T-helper 1 cell treated with Interleukin-12 subunit alpha and Interleukin-12 subunit beta and Interleukin-4 antibody, amounts not matched to agents 30 μg/mL and 1 μg/mL, for 36 hours (primary cell): ENCODE results near the gene PARVB.

ENCODE experiments used
- H3K27ac Mint-ChIP-seq: one replicate; pipeline ENCODE4 v1.8.0; 2021; ENCODE audit warnings: mild to moderate bottlenecking, mixed read lengths
- H3K27me3 Mint-ChIP-seq: one replicate; pipeline ENCODE4 v1.8.0; 2021; ENCODE audit warnings: low read depth, mixed read lengths
- H3K36me3 Mint-ChIP-seq: one replicate; pipeline ENCODE4 v1.8.0; 2021; ENCODE audit warnings: low read depth, mixed read lengths
- H3K4me1 Mint-ChIP-seq: one replicate; pipeline ENCODE4 v1.8.0; 2021; ENCODE audit warnings: low read depth, mixed read lengths
- H3K4me3 Mint-ChIP-seq: one replicate; pipeline ENCODE4 v1.8.0; 2021; ENCODE audit warnings: mild to moderate bottlenecking, moderate library complexity, mixed read lengths
- H3K9me3 Mint-ChIP-seq: one replicate; pipeline ENCODE4 v1.8.0; 2021; ENCODE audit warnings: mixed read lengths

Gene PARVB

DNA sequence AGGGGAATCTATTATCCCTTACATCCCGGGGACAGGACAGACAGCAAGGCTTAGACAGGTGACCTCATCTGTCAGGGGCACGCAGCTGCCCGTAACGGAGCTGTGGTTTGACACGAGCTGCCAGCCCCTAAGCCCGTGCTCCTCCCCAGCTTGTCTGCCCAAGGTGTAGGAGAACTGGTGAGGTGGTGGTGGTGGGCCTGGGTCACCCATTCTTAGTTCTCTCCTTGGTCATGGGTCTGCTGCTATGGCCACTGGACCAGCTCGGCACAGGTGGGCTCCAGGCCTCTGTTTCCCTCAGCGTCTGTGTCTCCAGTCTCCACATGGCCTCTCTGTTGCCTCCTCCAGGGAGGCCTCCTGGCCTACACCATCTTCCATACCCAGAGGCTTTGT, 162.0 kb downstream of the PARVB start:
- H3K36me3 Mint-ChIP-seq, result peaks cover 17% of the 10 kb centered on the region

DNA sequence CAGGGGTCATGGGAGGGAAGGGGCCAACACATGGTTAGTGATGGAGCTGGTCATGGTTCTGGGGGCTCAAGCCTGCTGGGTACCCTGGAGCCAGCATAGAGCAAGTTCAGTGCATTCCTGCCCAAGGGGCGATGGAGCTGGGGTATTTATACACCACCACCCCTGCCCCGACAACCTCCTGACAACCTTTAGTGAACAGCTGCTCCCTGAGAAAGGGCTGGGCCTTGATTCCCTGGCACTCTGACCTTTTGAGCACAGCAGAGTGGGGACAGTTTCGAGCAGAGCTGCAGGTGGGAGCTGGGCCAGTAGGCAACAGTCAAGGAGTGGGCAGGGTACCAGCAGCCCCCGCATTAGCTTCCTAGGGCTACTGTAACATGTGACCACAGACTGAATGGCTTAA, 162.6 kb downstream of the PARVB start:
- Mint-ChIP-seq H3K27ac (no peak overlapping the region), H3K4me1 (peaks cover 21% of the 10 kb centered on the region), H3K4me3 (no peak overlapping the region), H3K27me3 (no peaks in the 10 kb centered on the region), H3K9me3 (no peaks in the 10 kb centered on the region), H3K36me3 (peaks cover 20% of the 10 kb centered on the region)

More for the DNA sequence above, 162.0 kb downstream of the PARVB start:
- no peaks in the 10 kb centered on the region for H3K9me3 Mint-ChIP-seq
- no peaks in the 10 kb centered on the region for H3K27me3 Mint-ChIP-seq
- no peak overlapping the region for H3K27ac Mint-ChIP-seq
- no peak overlapping the region for H3K4me3 Mint-ChIP-seq
- peaks cover 16% of the 10 kb centered on the region for H3K4me1 Mint-ChIP-seq

DNA sequence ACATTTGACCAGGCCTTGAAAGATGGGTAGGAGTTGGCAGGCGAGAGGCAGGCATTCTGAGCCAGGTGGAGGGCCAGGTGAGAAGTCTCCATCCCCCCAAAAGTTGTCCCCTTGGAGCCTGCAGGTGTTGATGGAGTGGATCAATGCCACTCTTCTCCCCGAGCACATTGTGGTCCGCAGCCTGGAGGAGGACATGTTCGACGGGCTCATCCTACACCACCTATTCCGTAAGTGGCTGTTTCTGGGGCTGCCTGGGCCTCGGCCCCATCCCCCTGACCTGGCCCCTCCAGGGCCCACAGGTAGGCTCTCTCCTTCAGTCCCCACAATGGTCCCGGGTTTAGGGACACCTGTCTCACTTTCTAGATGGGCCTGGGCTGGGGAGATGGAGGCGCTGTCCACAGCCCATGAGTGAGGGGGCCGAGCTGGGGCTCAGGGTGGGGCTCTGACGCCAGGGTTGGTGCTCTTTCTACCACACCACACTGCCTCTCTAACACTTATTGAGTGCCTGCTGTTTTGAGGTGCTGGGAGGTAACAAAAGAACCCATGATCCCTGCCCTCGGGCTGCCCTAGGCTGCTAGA, 163.6 kb downstream of the PARVB start:
- Mint-ChIP-seq H3K4me3 (no peak overlapping the region), H3K9me3 (no peaks in the 10 kb centered on the region), H3K4me1 (peaks cover 19% of the 10 kb centered on the region), H3K36me3 (peaks cover 16% of the 10 kb centered on the region), H3K27ac (no peak overlapping the region), H3K27me3 (no peaks in the 10 kb centered on the region)

DNA sequence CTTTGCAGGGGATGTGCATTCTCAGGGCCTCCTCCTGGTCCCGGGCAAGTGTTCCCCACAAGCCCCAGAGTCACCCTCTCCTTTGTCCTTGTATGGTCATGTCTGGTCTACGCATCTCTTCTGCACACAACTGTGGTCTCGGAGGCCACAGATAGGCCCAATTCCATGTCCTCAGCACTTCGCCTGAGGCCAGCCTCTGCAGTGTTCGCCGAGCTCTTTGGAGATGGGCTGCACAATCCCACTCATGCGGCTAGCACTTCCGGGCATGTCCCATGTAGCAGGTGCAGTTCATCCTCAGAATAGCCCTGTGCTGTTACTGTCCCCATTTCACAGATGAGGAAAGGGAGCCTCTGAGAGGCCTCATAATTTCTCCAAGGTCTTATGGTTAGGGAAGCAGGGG, 164.2 kb downstream of the PARVB start:
- peaks cover 22% of the 10 kb centered on the region for H3K36me3 Mint-ChIP-seq
- peaks cover 21% of the 10 kb centered on the region for H3K4me1 Mint-ChIP-seq
- H3K4me3 Mint-ChIP-seq, result no peak overlapping the region
- H3K27me3 Mint-ChIP-seq, result no peaks in the 10 kb centered on the region
- no peak overlapping the region for H3K27ac Mint-ChIP-seq
- no peaks in the 10 kb centered on the region for H3K9me3 Mint-ChIP-seq

DNA sequence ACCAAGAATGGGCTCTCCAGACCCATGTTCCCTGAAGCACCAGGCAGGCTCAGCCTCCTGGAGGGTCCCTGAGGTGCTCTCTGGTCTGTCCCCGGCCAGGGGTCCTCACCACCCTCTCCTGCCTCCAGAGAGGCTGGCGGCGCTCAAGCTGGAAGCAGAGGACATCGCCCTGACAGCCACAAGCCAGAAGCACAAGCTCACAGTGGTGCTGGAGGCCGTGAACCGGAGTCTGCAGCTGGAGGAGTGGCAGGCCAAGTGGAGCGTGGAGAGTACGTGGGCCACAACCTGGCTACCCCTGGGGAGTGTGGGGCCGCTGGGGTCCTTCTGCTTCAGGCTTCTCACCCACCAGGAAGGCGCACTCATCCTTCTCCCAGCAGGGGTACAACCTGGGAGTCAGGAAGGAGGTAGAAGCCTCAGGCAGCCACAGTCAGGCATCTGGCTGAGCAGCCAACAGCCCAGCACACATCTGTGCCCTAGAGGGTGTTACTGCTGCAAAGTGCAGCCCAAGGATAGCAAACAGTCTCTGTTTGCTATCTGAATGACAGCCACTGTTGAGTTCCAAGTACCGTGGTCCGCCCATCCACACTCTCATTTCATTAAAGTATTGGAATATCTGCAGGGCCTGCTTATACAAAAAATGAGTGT, 165.0 kb downstream of the PARVB start:
- Mint-ChIP-seq H3K27ac (no peak overlapping the region), H3K27me3 (no peaks in the 10 kb centered on the region), H3K9me3 (no peaks in the 10 kb centered on the region), H3K36me3 (peaks cover 25% of the 10 kb centered on the region), H3K4me3 (no peak overlapping the region), H3K4me1 (peaks cover 25% of the 10 kb centered on the region)

DNA sequence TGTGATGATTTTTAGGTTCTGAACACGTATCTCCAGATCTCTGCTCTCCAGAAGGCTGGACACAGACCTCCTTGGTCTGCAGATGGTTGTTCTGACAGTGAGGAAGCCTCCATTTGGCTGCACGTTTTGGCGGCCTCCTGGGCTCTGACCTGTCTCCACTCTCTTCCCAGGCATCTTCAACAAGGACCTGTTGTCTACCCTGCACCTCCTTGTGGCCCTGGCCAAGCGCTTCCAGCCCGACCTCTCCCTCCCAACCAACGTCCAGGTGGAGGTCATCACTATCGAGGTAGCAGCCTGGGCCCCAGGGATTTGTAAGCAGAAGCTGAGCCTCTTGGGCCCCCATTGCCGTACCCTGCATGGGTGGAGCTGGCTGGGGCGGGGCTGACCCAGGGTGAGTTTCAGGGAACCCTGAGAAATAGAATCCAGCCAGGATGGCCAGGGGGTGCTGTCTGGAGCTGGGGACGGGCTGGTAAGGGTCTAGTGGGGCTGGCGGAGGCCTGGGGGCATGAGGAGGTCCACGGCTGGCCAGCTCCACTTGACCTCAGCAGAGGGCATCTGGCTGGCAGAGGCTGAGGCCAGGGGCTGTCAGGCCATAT, 166.4 kb downstream of the PARVB start:
- Mint-ChIP-seq H3K9me3 (no peaks in the 10 kb centered on the region), H3K36me3 (peaks cover 32% of the 10 kb centered on the region), H3K4me1 (peaks cover 25% of the 10 kb centered on the region), H3K27ac (no peak overlapping the region), H3K4me3 (no peak overlapping the region), H3K27me3 (no peaks in the 10 kb centered on the region)

DNA sequence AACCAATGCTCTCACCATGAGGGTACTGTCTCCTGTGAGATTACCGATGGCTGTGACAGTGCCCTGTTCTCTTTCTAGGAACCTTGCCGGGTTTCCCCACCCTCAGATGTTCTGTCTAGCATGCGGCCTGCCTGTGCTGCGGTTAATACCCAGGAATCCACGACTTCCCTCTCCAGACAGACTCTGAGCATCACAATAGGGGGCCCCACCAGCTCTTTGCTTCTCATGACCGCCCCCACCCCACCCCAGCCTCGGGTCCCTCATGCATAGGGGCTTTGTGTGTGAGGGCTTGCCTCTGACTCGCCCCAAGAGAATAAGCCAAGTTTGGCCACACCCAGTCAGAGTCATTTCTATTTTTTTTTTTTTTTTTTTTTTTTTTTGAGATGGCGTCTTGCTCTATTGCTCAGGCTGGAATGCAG, 166.9 kb downstream of the PARVB start:
- Mint-ChIP-seq H3K27me3 (no peaks in the 10 kb centered on the region), H3K27ac (peak overlapping the region; percentile 63), H3K4me3 (no peak overlapping the region), H3K36me3 (peaks cover 32% of the 10 kb centered on the region), H3K4me1 (peaks cover 25% of the 10 kb centered on the region), H3K9me3 (no peaks in the 10 kb centered on the region)

DNA sequence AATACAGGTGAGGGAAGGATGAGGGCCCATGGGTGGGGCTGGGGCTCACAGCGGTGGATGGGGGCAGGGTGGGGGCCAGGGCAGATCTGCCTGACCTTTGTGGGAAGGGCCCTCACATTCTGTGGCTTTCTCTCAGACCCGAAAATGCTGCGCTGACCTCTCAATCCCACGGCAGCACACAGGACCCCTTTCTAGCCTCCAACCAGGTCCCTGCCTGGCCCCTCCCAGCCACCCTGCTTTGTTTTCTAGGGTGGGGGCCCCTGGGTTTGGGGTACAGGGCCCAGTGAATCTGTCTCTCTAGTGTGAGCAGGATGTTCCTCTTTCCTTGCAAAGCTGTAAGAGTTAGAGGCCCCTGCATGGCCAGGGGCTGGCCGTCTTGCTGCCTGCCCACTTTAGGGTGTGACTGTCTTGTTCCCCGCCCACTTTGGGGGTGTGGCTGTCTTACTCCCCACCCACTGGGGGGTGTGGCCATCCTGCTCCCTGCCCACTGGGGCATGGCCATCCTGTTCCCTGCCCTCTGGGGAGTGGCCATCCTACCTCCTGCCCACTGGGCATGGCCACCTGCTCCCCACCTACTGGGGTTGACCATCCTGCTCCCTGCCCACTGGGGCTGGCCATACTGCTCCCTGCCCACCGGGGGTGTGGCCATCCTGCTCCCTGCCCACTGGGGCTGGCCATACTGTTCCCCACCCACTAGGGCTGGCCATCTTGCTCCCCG, 168.2 kb downstream of the PARVB start:
- Mint-ChIP-seq H3K27me3 (no peaks in the 10 kb centered on the region), H3K4me1 (peaks cover 24% of the 10 kb centered on the region), H3K4me3 (no peak overlapping the region), H3K9me3 (no peaks in the 10 kb centered on the region), H3K27ac (no peak overlapping the region), H3K36me3 (peaks cover 27% of the 10 kb centered on the region)

DNA sequence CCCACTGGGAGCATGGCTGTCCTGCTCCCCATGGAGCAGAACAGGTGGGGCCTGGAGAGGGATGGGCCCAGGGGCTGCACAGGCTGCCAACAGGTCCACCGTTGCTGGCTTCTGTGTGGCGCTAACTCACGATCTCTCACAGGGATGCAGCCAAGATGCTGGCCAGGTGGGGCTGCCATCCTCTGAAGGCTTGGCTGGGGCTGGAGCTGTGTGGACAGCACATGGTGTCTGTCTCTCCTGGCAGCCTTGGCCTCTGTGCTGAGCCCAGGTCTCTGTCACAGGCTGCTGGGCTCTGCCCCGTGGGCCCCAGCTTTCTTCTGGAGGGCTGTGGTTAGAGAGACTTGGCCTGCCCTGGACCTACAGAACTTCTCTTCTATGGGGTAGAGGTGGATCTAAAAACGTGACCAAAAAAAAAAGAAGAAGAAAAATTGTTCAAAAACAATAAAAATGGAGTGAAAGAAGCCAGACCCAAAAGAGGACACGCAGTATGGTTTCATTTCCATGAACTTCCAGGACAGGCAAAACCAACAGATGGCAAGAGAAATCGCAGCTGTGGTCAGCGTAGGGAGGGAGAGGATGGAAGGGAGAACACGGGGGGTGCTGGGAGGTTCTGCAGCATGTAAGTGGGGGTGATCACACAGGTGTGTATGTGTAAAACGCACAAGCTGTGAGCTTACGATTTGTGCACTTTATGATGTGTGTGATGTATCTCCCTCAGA, 168.9 kb downstream of the PARVB start:
- Mint-ChIP-seq H3K27me3 (no peaks in the 10 kb centered on the region), H3K4me3 (peak overlapping the region; percentile 4), H3K9me3 (no peaks in the 10 kb centered on the region), H3K36me3 (peaks cover 26% of the 10 kb centered on the region), H3K27ac (peak overlapping the region; percentile 42), H3K4me1 (peaks cover 23% of the 10 kb centered on the region)

DNA sequence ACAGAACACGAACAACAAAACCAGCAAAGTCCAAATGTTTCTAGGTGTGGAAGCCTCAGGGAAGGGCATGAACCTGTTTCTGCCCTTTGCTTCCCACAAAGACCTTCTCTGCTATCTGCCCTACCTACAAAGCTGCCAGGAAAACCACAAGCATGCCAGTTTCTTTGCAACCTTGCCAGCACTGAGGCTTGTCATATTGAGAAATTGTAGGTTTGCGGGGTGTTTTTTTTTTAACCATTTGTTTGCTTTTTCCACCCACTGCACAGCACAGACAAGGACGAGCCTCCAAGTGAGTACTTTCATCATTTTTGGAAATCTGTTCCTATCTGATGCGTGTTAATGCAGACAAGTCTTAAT, 169.4 kb downstream of the PARVB start:
- Mint-ChIP-seq H3K9me3 (no peaks in the 10 kb centered on the region), H3K27me3 (no peaks in the 10 kb centered on the region), H3K27ac (no peak overlapping the region), H3K4me1 (peaks cover 23% of the 10 kb centered on the region), H3K36me3 (peaks cover 30% of the 10 kb centered on the region), H3K4me3 (no peak overlapping the region)

DNA sequence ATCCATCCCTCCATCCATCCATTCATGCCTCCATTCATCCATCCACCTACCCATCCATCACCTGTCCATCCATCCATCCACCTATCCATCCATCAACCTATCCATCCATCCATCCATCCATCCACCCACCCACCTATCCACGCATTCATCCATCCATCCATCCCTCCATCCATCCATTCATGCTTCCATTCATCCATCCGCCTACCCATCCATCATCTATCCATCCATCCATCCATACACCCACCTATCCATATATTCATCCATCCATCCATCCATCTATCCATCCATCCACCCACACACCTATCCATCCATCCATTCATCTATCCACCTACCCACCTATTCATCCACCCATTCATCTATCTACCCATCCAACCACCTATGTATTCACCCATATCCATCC, 170.5 kb downstream of the PARVB start:
- H3K4me3 Mint-ChIP-seq, result no peak overlapping the region
- H3K36me3 Mint-ChIP-seq, result peaks cover 41% of the 10 kb centered on the region
- H3K27me3 Mint-ChIP-seq, result no peaks in the 10 kb centered on the region
- no peaks in the 10 kb centered on the region for H3K9me3 Mint-ChIP-seq
- no peak overlapping the region for H3K27ac Mint-ChIP-seq
- H3K4me1 Mint-ChIP-seq, result peaks cover 26% of the 10 kb centered on the region

DNA sequence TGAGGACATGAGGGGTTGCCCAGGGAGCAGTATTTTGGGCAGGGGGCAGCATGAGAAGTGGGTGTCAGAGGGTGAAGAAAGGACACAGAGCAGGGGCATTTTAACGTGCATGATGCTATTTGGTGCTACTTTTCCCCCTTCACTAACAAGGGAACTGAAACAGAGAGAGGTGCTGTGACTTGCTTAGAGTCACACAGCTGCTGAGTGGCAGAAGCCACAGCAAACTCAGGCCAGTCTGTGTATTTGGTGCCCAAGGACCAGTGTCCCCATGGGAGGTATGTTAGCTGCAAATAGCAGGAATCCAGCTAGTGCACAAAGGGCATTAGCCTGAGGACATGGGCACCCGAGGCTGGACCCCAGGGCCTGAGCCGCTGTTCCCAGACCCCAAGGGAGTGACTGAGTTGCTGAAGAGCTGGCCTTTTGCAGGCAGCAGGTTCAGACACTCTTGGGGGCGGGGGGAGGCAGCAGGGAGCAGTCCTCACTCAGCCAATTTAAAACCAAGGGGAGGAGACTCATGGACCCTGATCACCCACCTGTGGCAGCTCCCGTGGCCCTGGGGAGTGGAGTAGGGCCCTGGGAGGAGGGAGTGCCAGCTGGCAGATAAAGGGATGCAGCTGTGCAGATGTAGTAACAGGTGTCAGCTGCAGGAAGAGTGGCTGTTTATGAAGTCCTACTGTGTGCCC, 171.2 kb downstream of the PARVB start:
- no peak overlapping the region for H3K27ac Mint-ChIP-seq
- peaks cover 43% of the 10 kb centered on the region for H3K36me3 Mint-ChIP-seq
- no peaks in the 10 kb centered on the region for H3K9me3 Mint-ChIP-seq
- H3K27me3 Mint-ChIP-seq, result no peaks in the 10 kb centered on the region
- H3K4me1 Mint-ChIP-seq, result peaks cover 25% of the 10 kb centered on the region
- no peak overlapping the region for H3K4me3 Mint-ChIP-seq

DNA sequence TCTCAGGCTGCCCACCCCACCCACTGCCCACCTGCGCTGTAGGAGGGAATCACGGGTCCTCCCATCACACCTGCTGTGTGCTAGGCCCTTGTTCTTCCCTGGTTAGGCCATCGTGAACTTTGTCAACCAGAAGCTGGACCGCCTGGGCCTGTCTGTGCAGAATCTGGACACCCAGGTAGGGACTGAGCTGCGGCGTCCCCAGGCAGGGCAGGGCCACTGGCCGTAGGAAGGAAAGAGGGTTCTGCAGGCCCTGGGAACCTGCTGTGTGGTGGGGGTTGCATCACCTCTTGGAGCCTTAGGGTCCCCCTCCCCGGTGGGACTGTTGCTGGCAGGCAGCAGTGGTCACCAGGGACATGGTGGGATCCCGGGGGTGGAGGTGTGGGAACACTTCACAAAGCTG, 172.1 kb downstream of the PARVB start:
- peaks cover 29% of the 10 kb centered on the region for H3K4me1 Mint-ChIP-seq
- H3K36me3 Mint-ChIP-seq, result peaks cover 43% of the 10 kb centered on the region
- no peak overlapping the region for H3K27ac Mint-ChIP-seq
- H3K27me3 Mint-ChIP-seq, result no peaks in the 10 kb centered on the region
- H3K9me3 Mint-ChIP-seq, result no peaks in the 10 kb centered on the region
- no peak overlapping the region for H3K4me3 Mint-ChIP-seq

DNA sequence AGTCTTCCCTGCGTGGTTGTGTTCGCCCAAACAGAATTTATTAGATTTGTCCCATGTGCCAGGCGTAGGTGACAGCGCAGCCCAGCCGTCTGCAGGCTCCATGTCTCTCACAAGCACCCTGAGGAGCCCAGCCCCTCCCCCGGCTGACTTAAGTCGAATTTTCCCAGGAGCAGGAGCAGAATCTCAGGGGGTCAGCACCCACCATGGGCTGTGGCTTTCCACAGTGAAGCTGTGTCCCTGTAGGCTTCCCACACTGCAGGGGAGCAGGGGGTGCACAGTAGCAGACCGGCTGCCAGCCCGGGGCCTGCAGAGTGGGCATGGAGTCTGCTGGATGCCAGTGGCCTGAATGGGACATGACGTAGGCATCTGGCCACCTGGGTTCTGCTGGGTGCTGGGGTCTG, 172.6 kb downstream of the PARVB start:
- Mint-ChIP-seq H3K36me3 (peaks cover 41% of the 10 kb centered on the region), H3K27ac (no peak overlapping the region), H3K27me3 (no peaks in the 10 kb centered on the region), H3K4me1 (peaks cover 25% of the 10 kb centered on the region), H3K9me3 (no peaks in the 10 kb centered on the region), H3K4me3 (no peak overlapping the region)
